Epithelial cell of esophagus (primary cell): Measurements from ENCODE around the gene AP3B2.
"Not testable (repeated sequence)": the region's sequence is repeated elsewhere in the genome, so short reads cannot be mapped to it uniquely, and the experiment has no call there.

Experiments
- DNase-seq: peaks from one replicate; pipeline ENCODE4 v3.0.0; 2010; ENCODE audit warnings: low read depth
- H3K4me3 ChIP-seq: 2 replicates; pipeline ENCODE4 v1.5.1; 2011; ENCODE audit warnings: mild to moderate bottlenecking, low read length, control low read depth
- TF ChIP-seq, protein P1 (sequence below): IDR thresholded peaks from 2 replicates; pipeline ENCODE4 v1.5.1; 2011; ENCODE audit warnings: low read depth, mild to moderate bottlenecking, low read length, control low read depth, inconsistent platforms; ENCODE audit not compliant: insufficient read depth; ENCODE audit errors: missing control alignments

Gene AP3B2

DNA sequence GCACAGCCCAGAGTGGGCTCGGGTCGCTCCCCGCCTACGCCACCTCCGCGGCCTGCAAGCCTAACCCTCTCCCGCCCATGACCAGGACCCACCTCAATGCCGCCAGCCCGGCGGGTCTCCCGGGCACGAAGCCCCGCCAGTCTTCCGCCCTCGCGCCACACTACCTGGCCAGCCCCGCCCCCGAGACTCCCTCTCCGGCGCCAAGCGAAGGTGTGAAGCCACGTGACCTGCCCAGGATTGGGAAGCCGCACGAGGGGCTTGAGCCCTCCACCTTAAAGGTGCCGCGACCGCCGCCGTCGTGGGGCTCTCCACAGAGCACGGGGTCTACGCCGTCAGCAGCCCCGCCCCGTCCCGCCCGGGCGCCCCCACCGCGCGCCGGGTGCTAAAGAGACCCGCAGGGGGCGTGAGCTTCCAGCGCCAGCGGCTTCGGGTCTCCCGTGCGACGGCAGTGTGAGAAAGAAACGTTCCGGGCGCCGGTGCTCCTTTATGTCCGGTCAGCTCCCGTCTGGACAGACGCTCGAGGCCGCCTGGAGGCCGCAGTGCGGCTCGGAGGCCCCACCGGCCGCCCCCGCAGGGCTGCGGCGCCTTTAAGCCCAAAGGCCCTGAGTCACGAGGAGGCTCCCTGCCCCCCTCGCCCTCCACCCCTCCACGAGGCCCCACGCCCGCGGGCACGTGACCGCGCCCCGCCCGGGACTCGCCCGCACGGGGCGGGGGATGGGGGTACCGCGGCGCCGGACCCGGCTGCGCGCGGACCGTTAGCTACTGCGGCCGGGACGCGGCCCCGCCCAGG lies 62.4 kb downstream of the AP3B2 start, which contains the start of gene CPEB1:
Gene CPEB1, minus strand, starts transcription at position 319 of the 790 bp plus-strand sequence. CDS start 18,904 bp downstream, outside the sequence.
- H3K4me3 ChIP-seq, result peak within 1 kb of the TSS; percentile 23
- DNase-seq, result peak; percentile 9
- TF ChIP-seq, protein P1, sequence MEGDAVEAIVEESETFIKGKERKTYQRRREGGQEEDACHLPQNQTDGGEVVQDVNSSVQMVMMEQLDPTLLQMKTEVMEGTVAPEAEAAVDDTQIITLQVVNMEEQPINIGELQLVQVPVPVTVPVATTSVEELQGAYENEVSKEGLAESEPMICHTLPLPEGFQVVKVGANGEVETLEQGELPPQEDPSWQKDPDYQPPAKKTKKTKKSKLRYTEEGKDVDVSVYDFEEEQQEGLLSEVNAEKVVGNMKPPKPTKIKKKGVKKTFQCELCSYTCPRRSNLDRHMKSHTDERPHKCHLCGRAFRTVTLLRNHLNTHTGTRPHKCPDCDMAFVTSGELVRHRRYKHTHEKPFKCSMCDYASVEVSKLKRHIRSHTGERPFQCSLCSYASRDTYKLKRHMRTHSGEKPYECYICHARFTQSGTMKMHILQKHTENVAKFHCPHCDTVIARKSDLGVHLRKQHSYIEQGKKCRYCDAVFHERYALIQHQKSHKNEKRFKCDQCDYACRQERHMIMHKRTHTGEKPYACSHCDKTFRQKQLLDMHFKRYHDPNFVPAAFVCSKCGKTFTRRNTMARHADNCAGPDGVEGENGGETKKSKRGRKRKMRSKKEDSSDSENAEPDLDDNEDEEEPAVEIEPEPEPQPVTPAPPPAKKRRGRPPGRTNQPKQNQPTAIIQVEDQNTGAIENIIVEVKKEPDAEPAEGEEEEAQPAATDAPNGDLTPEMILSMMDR, result no peak

DNA sequence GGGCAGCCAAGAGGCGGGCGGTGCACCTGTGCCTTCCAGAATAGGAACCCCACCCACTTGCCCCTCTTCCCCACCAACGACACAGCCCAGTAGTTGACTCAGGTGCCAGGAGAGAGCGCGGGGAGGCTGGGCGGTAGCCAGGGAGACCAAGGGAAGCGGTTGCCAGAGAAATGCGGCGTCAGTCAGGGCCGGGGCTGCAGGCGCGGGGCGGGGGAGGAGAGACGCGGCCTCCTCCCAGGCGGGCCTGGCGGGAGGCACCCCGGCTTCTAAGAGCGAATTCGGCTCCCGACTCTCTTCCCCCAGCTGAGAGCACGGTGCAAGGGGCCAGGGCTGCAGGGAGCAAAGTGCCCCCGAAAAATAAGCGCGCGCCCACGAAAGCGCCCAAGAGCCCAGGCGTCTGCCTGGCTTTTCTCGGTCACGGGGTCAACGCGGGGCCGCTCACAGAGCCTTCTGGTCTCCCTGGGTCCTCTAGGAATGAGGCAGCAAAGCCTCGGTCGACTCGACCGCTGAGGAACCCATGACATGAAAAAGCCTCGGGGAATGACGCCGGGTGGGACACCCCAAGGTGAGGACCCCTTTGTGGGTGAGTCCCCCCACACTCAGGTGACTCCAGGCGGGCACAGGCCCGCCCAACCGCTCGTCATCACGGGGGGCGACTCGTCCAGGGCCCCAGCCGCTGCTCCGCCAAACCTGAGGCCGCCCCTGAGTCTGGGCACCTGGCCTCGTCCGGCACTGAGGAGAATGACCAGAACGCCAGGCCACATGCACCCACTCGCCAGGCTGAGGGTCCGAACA lies 63.2 kb downstream of the AP3B2 start:
- DNase-seq, result no peak
- H3K4me3 ChIP-seq, result no peak overlapping the region
- TF ChIP-seq, protein P1, result no peak

DNA sequence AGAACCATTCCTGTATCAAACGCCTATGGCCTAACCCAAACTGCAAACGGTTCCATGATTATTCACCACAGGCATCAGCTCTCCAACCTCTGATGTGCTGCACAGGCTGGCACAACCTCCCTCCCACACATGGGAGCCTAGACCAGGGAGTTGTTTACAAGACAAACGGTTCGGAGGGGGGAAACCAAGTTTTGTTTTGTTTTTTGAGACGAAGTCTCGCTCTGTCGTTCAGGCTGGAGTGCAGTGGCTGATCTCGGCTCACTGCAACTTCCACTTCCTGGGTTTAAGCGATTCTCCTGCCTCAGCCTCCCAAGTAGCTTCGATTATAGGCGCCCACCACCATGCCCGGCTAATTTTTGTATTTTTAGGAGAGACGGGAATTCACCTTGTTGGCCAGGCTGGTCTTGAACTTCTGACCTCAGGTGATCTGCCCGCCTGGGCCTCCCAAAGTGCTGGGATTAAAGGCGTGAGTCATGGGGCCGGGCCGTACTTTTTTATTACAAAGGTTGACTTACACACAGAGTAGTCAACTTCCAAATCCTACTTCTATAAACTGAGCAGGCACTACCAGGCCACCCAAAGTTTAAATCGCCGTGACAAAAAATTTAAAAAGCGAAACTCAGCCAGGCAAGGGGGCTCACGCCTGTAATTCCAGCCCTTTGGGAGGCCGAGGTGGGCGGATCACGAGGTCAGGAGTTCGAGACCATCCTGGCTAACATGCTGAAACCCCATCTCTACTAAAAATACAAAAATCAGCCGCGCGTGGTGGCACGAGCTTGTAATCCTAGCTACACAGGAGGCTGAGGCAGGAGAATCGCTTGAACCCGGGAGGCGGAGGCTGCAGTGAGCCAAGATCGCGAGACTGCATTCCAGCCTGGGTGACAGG lies 64.5 kb downstream of the AP3B2 start:
- DNase-seq, H3K4me3 ChIP-seq: not testable (repeated sequence)

GRCh38 chr15:82643992-82644391 lies 65.7 kb downstream of the AP3B2 start:
- H3K4me3 ChIP-seq, result no peak overlapping the region
- TF ChIP-seq, protein P1, result no peak
- DNase-seq, result no peak

- no peak overlapping the region for H3K4me3 ChIP-seq
- DNase-seq, result no peak
- TF ChIP-seq, protein P1, result no peak
Measured at GRCh38 chr15:82642656-82643055, 67.0 kb downstream of the AP3B2 start.

DNA sequence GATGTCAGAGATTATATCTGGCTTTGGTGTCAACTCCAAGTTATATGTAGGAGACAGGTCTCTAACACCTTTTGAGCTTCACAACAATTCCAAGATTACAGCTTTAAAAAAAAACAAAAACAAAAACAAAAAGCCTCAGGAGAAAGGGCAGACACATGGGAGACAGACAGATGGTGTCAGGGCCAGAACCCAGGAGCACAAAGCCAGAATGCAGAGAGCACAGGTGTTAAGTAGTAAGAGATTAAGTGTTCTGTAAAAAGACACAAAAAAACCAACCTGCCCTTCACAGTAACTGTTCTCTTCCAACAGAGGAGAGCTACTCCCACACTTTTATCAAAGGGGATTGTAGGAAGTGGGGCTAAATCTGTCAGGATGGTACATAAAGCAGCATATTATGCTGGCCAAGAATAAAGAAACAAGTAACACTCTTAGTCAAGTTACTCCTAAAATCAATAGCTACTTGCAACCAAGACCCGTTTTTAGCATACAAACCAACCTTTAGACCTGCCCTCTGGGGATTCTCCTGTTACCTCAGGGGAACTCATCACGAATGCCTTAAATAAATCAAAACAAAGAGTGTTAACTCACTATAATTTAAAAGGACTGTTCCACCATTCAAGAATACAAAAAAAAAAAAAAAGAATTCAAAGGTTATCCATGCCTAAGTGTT lies 68.4 kb downstream of the AP3B2 start:
- TF ChIP-seq, protein P1, result no peak
- DNase-seq, result no peak
- no peak overlapping the region for H3K4me3 ChIP-seq
